Activated CD8-positive, alpha-beta T cell treated with anti-CD3 and anti-CD28 coated beads for 36 hours (primary cell): ENCODE measurements around the gene DNHD1. TPM values are rescaled to one million over a fixed set of nuclear protein-coding genes. Genes with fewer than 3 reads are reported as not detected.

Experiments used
- ATAC-seq: fragments of 200-7000 bp; cut with Tn5 transposase; one replicate; pipeline ENCODE4 v1.10.0; 2021; ENCODE audit warnings: mild to moderate bottlenecking, moderate library complexity
- CTCF ChIA-PET: fragments of 350-600 bp; sonication (Branson Sonifier 250); formaldehyde crosslinking; loops from one replicate; lab custom pipeline; 2021; ENCODE audit warnings: antibody characterized with exemption; lab: Charles Lee
- POLR2A ChIA-PET: fragments of 350-600 bp; sonication (Branson Sonifier 250); formaldehyde crosslinking; loops from one replicate; lab custom pipeline; 2021; ENCODE audit warnings: antibody characterized with exemption; lab: Charles Lee
- DNase-seq: peaks from one replicate; pipeline ENCODE4 v3.0.0-alpha.2; 2020
- H3K27ac Mint-ChIP-seq: one replicate; pipeline ENCODE4 v1.8.0; 2021; ENCODE audit warnings: mild to moderate bottlenecking, mixed read lengths
- H3K27me3 Mint-ChIP-seq: one replicate; pipeline ENCODE4 v1.8.0; 2021; ENCODE audit warnings: mixed read lengths
- H3K36me3 Mint-ChIP-seq: one replicate; pipeline ENCODE4 v1.8.0; 2021; ENCODE audit warnings: low read depth, mixed read lengths
- H3K4me1 Mint-ChIP-seq: one replicate; pipeline ENCODE4 v1.8.0; 2021; ENCODE audit warnings: low read depth, mixed read lengths
- H3K4me3 Mint-ChIP-seq: one replicate; pipeline ENCODE4 v1.8.0; 2021; ENCODE audit warnings: mild to moderate bottlenecking, moderate library complexity, mixed read lengths
- H3K9me3 Mint-ChIP-seq: one replicate; pipeline ENCODE4 v1.8.0; 2021; ENCODE audit warnings: mixed read lengths
- intact Hi-C: fragments of 100-400 bp; cut with micrococcal nuclease; formaldehyde crosslinking; loops from one replicate; pipeline ENCODE4 v1.10.0; 2022
- total RNA-seq, 2 experiments: library from RNA; stranded (reverse); gene quantifications; one replicate each; pipeline ENCODE4 v1.2.3, GENCODE V29; 2021
- TF ChIP-seq, protein P1 (sequence below): fragments of 200-600 bp; IDR thresholded peaks from one replicate; pipeline ENCODE4 v1.8.0; 2022; ENCODE audit warnings: antibody characterized with exemption, mild to moderate bottlenecking

The DNHD1 gene
- total RNA-seq, 2 experiments from 2014 or later = 27.5 to 28.2 TPM

DNA sequence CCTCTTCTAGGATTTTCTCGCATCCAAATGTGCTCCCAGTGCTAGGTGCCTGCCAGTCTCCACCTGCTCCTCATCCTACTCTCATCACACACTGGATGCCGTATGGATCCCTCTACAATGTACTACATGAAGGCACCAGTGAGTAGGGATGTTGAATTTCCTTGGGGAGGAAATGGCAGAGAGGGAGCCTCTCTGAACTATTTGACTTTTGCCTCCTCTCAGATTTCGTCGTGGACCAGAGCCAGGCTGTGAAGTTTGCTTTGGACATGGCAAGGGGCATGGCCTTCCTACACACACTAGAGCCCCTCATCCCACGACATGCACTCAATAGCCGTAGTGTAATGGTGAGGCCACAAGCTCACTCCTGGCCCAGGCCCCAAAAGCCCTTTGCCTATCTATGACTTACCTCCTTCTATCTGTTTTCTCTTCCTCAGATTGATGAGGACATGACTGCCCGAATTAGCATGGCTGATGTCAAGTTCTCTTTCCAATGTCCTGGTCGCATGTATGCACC, 112.5 kb downstream of the DNHD1 start:
- peak overlapping the region; percentile 67 for H3K27ac Mint-ChIP-seq
- peaks cover 49% of the 10 kb centered on the region for H3K36me3 Mint-ChIP-seq

DNA sequence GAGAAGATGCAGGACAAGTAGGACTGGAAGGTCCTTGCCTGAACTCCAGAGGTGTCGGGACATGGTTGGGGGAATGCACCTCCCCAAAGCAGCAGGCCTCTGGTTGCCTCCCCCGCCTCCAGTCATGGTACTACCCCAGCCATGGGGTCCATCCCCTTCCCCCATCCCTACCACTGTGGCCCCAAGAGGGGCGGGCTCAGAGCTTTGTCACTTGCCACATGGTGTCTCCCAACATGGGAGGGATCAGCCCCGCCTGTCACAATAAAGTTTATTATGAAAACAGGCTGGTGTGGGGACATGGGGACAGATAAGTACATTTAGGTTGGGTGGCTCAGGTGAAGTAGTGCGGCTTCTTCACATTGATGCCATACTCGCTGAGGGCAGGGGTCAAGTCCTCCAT, 113.5 kb downstream of the DNHD1 start:
- Mint-ChIP-seq H3K9me3 (no peaks in the 10 kb centered on the region), H3K4me1 (peaks cover 50% of the 10 kb centered on the region), H3K27me3 (no peaks in the 10 kb centered on the region), H3K27ac (peak overlapping the region; percentile 92), H3K36me3 (peaks cover 50% of the 10 kb centered on the region), H3K4me3 (no peak overlapping the region)
- ATAC-seq = no peak
- no peak for DNase-seq
- TF ChIP-seq, protein P1, sequence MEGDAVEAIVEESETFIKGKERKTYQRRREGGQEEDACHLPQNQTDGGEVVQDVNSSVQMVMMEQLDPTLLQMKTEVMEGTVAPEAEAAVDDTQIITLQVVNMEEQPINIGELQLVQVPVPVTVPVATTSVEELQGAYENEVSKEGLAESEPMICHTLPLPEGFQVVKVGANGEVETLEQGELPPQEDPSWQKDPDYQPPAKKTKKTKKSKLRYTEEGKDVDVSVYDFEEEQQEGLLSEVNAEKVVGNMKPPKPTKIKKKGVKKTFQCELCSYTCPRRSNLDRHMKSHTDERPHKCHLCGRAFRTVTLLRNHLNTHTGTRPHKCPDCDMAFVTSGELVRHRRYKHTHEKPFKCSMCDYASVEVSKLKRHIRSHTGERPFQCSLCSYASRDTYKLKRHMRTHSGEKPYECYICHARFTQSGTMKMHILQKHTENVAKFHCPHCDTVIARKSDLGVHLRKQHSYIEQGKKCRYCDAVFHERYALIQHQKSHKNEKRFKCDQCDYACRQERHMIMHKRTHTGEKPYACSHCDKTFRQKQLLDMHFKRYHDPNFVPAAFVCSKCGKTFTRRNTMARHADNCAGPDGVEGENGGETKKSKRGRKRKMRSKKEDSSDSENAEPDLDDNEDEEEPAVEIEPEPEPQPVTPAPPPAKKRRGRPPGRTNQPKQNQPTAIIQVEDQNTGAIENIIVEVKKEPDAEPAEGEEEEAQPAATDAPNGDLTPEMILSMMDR = no peak
- CTCF ChIA-PET = interaction anchor here (1.1 to 3.0 kb wide), 2 partner anchors 57 to 95 kb away, joined by 3 to 16 read pairs; no protein-coding TSS in a partner anchor
- intact Hi-C loops = loop anchor here (10.0 kb wide), 1 partner anchor 134 kb away; no protein-coding TSS in a partner anchor
- POLR2A ChIA-PET = interaction anchor here (1.1 to 3.8 kb wide), 3 partner anchors 61 to 73 kb away, joined by 3 to 13 read pairs (median 6); partner anchors contain the start of gene MRPL17

More for the DNA sequence above, 112.5 kb downstream of the DNHD1 start:
- H3K4me3 Mint-ChIP-seq = peak overlapping the region; percentile 20
- POLR2A ChIA-PET = interaction anchor here (1.5 to 7.8 kb wide), 3 partner anchors 44 to 74 kb away, joined by 4 to 48 read pairs (median 13); partner anchors contain the start of gene MRPL17
- H3K27me3 Mint-ChIP-seq = no peaks in the 10 kb centered on the region
- no peak for DNase-seq
- H3K9me3 Mint-ChIP-seq = no peaks in the 10 kb centered on the region
- CTCF ChIA-PET = interaction anchor here (0.8 to 1.3 kb wide), 2 partner anchors 74 to 146 kb away, joined by 3 to 4 read pairs; partner anchors contain the start of gene MRPL17
- no peak for ATAC-seq
- intact Hi-C loops = loop anchor here (10.0 kb wide), 3 partner anchors 45 to 215 kb away; partner anchors contain the start of genes DCHS1 and SMPD1
- peaks cover 50% of the 10 kb centered on the region for H3K4me1 Mint-ChIP-seq
- TF ChIP-seq, protein P1 = no peak

DNA sequence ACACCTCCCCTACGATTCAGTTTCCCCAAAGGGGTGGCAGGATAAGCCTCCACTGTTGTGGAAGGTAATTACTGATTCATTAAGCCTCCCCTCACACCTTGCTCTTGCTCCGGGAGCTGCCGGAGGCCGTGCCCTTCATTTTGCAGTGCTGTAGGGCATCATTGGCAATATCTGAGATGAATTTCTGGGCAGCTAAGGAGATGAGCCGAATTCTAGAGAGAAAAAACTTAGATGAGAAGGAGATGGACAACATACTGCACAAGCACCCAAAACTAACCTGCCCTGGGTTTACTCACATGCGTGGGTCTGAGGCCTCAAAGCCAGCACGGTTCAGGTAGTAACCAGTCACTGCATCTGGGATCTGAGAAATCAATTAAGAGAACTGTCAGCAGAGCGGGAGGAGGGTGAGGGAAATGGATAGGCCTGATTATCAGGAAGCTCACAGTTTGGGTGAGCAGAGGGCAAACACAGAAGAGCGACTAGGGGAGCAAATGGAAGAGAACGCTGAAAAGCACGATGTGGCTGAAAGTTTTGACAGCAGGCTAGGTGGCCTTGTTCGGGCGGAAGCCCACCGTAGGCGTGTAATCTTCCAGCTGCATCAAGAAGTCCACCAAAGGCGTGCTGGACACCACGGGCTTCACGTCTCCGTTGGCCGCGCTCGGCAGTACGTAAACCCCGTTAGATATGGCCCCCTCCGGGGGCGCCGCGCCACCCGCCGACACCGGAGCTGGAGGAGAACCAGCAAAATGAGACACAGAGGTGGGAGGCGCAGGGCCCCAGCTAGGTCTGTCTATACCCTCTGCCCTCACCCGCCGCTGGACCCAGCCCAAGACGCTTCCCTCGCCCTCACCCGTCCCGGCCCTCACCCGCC, 114.2 kb downstream of the DNHD1 start:
- no peaks in the 10 kb centered on the region for H3K9me3 Mint-ChIP-seq
- intact Hi-C loops = loop anchor here (10.0 kb wide), 1 partner anchor 133 kb away; no protein-coding TSS in a partner anchor
- H3K27me3 Mint-ChIP-seq = no peaks in the 10 kb centered on the region
- ChIA-PET CTCF (interaction anchor here (0.7 to 3.0 kb wide), 17 partner anchors 9 to 143 kb away, joined by 3 to 32 read pairs (median 4); partner anchors contain the start of genes ARFIP2, MRPL17 and TIMM10B), POLR2A (interaction anchor here (0.7 to 3.8 kb wide), 9 partner anchors 8 to 72 kb away, joined by 3 to 13 read pairs (median 5); partner anchors contain the start of genes ILK, MRPL17 and RRP8)
- peak; percentile 2 for ATAC-seq
- TF ChIP-seq, protein P1 = no peak
- H3K36me3 Mint-ChIP-seq = peaks cover 51% of the 10 kb centered on the region
- peak overlapping the region; percentile 92 for H3K27ac Mint-ChIP-seq
- peaks cover 45% of the 10 kb centered on the region for H3K4me1 Mint-ChIP-seq
- peak; percentile 40 for DNase-seq
- H3K4me3 Mint-ChIP-seq = no peak overlapping the region

DNA sequence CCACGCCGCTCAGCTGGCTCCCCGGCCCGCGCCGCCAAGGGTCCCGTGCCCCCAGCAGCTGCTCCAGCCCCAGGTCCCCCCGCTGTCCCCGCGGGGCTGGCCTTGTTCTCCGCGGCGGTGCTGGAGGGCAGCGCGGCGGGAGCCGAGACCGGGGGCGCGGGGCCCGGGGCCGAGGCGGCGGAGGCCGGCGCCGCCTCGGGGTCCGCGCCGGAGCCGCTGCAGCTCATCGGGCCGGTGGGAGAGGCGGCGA, 114.8 kb downstream of the DNHD1 start:
- Mint-ChIP-seq H3K27ac (peak overlapping the region; percentile 92), H3K9me3 (no peaks in the 10 kb centered on the region), H3K4me3 (no peak overlapping the region), H3K36me3 (peaks cover 48% of the 10 kb centered on the region), H3K4me1 (peaks cover 42% of the 10 kb centered on the region), H3K27me3 (no peaks in the 10 kb centered on the region)
- CTCF ChIA-PET = interaction anchor here (0.7 to 3.0 kb wide), 20 partner anchors 7 to 233 kb away, joined by 3 to 32 read pairs (median 4); partner anchors contain the start of genes ARFIP2, MRPL17 and TIMM10B
- intact Hi-C loops = loop anchor here (10.0 kb wide), 1 partner anchor 133 kb away; no protein-coding TSS in a partner anchor
- DNase-seq = no peak
- POLR2A ChIA-PET = interaction anchor here (0.7 to 3.8 kb wide), 9 partner anchors 9 to 72 kb away, joined by 3 to 13 read pairs (median 5); partner anchors contain the start of genes ILK, MRPL17 and RRP8
- no peak for ATAC-seq
- TF ChIP-seq, protein P1 = no peak
